Fibroblast of the aortic adventitia (primary cell): ENCODE measurements around the gene VPS35. TPM values are rescaled to one million over a fixed set of nuclear protein-coding genes. Genes with fewer than 3 reads are reported as not detected.

Source experiments
- DNase-seq: peaks from one replicate; pipeline ENCODE4 v3.0.0-alpha.2; 2010; ENCODE audit warnings: low read depth
- H3K4me3 ChIP-seq: 2 replicates; pipeline ENCODE4 v1.5.1; 2011; ENCODE audit warnings: low read depth, mild to moderate bottlenecking, control low read depth, low read length, moderate library complexity
- total RNA-seq: library from RNA; depleted of rRNA; stranded (reverse); fragments of >200 nt; gene quantifications from 2 replicates; pipeline ENCODE4 v1.2.3, GENCODE V29; 2012; ENCODE audit warnings: low replicate concordance
- TF ChIP-seq, protein P1 (sequence below): IDR thresholded peaks from 2 replicates; pipeline ENCODE4 v1.5.1; 2011; ENCODE audit warnings: mild to moderate bottlenecking, low read length, control low read depth, inconsistent platforms; ENCODE audit not compliant: insufficient read depth

Gene VPS35
- total RNA-seq, 1 donor = 154 TPM

DNA sequence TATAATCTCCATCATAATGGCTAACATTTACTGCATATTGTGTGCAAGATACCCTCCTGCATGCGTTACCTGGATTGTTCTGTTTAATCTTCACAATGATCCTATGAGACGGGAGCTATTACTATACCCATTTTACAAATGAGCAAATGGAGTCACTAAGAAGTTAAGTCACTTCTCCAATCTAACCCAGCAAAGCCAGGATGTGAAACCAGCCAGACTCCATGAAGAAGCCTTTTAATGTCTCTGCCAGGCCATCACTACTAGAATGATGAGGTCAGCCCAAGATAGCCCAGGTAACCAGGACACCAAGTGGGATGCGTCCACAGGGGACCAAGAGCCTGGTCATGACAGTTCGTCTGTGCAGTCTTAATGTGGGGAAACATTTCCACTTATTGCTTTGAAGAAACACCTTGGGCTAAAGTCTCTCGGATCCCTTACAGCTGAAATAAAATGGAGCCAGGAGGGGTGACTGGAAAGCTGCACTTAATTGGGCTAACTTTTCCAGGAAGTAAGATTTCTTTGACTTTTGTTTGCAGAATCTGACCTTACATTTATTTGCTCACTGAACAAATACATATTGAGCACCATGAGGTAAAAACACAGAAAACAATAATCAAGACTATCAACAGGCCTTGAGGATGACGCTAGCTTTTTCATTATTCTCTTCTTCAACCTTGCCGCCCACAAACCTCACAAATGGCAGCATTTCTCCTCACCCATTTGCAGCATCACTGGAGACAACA is 66.9 kb downstream of the VPS35 start:
- no peak for DNase-seq
- no peak overlapping the region for H3K4me3 ChIP-seq
- TF ChIP-seq, protein P1, sequence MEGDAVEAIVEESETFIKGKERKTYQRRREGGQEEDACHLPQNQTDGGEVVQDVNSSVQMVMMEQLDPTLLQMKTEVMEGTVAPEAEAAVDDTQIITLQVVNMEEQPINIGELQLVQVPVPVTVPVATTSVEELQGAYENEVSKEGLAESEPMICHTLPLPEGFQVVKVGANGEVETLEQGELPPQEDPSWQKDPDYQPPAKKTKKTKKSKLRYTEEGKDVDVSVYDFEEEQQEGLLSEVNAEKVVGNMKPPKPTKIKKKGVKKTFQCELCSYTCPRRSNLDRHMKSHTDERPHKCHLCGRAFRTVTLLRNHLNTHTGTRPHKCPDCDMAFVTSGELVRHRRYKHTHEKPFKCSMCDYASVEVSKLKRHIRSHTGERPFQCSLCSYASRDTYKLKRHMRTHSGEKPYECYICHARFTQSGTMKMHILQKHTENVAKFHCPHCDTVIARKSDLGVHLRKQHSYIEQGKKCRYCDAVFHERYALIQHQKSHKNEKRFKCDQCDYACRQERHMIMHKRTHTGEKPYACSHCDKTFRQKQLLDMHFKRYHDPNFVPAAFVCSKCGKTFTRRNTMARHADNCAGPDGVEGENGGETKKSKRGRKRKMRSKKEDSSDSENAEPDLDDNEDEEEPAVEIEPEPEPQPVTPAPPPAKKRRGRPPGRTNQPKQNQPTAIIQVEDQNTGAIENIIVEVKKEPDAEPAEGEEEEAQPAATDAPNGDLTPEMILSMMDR = no peak

DNA sequence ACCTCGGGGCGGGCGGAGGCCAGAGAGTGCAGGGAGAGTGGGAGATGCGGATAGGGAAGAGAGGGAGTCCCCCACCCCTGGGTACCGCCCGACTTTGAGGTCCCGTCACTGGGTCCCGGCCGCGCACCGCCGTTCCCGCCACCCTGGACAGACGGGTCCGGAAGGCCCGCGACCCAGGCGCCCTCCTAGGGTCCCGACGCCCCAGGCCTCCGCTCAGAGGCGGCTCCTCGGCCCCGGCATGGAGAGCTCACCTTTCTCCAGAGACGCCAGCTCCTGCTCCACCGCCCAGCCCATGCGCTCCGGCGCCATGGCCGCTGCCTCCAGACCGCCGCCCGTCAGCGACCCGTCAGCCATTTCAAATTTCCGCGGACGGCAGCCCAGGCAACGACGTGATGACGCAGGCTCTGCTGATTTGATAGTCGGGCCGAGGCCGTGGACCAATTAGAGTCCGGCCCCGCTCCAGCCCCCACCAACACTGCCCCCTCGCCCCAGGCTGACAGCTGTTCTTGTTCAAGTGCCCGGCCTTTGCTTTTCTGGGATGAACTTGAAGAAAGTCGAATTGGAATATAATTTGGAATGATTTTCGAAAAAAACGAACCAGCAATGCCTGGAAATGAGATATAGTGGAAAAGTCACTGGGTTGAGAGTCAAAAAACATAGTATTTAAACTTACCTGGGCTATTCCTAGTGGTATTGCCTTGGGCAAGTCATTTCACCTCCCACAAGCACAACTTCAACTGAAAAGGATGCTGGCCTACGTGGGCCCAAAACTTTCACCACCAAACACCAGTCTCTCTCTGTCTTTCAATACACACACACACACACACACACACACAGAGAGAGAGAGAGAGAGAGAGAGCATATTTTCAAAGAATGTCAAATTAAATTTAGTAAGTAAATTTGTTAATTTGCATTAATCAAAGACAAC is 67.7 kb downstream of the VPS35 start, which contains the start of gene SHCBP1:
TSS of gene SHCBP1 (minus strand) at position 374 of the 928 bp plus-strand sequence. CDS start at position 354, 20 bp downstream.
- H3K4me3 ChIP-seq = peak within 1 kb of the TSS; percentile 72
- TF ChIP-seq, protein P1 = no peak
- DNase-seq = peak; percentile 83

DNA sequence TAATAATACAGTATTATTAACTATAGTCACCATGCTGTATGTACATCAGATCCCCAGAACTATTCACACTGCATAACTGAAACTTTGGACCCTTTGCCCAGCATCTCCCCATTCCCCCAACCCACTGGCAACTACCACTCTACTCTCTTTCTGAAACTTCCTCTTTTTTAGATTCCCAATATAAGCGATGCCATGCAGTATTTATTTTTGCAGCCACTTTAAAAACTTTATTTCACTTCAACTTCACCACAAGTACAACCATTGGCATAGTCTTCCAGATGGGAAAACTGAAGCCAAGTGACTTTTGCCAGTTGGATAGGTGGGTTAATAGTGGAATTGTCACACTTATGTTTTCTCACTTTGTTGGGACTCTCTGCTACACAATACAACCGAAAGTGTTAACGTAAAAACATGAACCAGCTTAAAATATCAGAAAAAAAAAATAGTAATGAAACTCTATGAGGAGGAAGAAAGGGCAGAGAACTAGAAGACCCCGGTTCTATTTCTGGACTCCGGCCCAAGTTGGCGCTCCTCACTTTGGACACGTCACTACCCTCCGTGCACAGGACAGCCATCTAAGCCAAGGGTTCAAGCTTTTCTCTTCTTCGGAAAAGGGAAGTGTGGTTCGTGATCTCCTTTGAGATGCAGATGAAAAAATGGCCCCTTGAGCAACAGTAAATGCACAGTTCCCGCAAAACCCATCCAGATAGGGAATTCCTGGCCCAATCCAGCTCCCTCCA is 68.5 kb downstream of the VPS35 start:
- peak overlapping the region; percentile 72 for H3K4me3 ChIP-seq
- DNase-seq = no peak
- TF ChIP-seq, protein P1 = no peak

DNA sequence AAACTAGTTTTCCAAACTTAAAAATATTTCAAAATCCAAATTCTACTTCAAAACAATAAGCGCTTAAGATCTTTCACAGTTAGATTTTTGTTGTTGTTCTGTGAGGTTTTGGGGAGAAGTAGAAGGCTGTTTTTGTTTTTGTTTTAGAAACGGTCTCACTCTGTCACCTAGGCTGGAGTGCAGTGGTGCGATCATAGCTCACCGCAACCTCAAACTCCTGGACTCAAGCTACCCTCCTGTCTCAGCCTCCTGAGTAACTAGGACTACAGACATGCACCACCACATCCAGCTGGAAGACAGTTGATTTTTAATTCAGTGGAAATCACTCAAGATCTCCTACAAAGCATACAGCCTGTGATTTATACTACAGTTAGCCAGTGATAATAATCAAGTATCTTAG is 70.5 kb downstream of the VPS35 start:
- no peak for DNase-seq
- H3K4me3 ChIP-seq = no peak overlapping the region
- TF ChIP-seq, protein P1 = no peak

DNA sequence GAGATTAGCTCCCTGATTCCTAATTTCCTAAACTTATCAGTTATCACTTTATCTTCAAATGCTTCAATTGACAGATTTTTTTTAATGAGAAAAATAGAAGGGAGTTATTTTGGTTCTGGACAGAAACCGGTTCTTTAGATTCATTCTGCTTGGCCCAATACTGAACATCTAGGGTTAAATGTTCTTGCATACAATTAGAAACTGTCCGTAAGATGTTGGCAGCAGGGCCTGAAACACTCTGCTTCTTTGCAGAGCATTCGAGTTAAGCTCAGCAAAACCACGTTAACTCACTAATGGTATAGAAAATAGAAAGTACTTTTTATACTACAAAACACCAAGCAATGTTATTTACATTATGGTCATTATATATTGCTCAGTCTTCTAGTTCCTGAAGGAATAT is 75.0 kb downstream of the VPS35 start:
- no peak for DNase-seq
- H3K4me3 ChIP-seq = no peak overlapping the region
- TF ChIP-seq, protein P1 = no peak

DNA sequence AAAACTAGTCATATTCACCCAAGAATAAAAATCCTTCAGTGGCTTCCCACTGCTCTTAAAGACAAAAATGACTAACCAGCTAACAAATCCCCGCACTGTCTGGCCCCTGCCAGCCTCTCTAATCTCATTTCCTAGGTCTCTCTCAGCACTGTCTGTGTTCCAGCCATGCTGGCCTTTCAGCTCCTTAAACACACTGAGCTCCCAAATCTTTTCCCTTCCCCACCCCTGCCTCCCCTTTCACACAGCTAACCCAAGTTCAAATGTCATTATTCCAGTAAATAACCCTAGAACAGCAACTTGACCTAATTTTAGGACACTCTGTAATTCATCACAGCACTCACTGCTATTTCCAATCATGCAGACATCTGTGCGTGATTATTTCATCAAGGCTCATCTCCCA is 75.6 kb downstream of the VPS35 start:
- no peak overlapping the region for H3K4me3 ChIP-seq
- DNase-seq = no peak
- TF ChIP-seq, protein P1 = no peak
